ENCODE measurements around the gene STAM.

DNA sequence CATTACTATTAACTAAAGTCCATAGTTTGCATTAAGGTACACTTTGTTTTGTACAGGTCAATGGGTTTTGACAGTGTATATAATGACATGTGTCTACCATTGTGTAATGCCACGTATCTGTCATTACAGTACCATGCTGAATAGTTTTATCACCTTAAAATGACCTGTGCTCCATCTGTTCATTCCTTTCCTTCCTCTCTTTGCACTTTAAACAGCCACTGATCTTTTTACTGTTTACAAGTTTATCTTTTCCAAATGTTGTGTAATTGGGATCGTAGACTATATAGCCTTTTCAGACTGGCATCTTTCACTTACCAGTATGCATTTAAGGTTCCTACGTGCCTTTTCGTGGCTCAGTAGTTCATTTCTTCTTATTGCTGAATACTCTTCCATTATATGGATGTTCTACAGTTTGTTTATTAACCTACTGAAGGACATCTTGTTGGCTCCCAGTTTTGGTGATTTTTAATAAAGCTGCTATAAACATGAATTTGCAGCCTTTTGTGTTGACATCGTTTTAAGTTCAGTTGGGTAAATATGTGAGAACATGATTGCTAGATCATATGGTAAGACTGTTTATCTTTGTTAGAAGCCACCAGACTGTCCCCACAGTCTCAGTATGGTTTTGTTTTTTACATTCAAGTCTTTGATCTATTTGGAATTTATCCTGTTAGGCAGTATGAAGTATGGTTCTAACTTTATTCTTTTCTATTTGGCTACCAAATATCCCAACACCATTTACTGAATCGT, 24.7 kb downstream of the STAM start:
- TF ChIP-seq POLR2A (IDR thresholded peaks at IDR 0.05), result no peak
- TF ChIP-seq, protein P1, sequence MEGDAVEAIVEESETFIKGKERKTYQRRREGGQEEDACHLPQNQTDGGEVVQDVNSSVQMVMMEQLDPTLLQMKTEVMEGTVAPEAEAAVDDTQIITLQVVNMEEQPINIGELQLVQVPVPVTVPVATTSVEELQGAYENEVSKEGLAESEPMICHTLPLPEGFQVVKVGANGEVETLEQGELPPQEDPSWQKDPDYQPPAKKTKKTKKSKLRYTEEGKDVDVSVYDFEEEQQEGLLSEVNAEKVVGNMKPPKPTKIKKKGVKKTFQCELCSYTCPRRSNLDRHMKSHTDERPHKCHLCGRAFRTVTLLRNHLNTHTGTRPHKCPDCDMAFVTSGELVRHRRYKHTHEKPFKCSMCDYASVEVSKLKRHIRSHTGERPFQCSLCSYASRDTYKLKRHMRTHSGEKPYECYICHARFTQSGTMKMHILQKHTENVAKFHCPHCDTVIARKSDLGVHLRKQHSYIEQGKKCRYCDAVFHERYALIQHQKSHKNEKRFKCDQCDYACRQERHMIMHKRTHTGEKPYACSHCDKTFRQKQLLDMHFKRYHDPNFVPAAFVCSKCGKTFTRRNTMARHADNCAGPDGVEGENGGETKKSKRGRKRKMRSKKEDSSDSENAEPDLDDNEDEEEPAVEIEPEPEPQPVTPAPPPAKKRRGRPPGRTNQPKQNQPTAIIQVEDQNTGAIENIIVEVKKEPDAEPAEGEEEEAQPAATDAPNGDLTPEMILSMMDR (IDR thresholded peaks at IDR 0.05), result no peak
- TF ChIP-seq EP300 (IDR thresholded peaks at IDR 0.05), result no peak
